ENCODE data around the gene WDR18.

The WDR18 gene
- total RNA-seq: 27.9 to 30.7 reads per million in 2 donors

- DNase-seq: peak; percentile 88
Observed at GRCh38 chr19:984165-984967, at the start of gene WDR18. Gene WDR18 (plus strand): TSS chr19:984345. CDS start chr19:984354, 9 bp downstream.

GRCh38 chr19:934865-935479, 49.2 kb upstream of the WDR18 start:
- no peak for DNase-seq

GRCh38 chr19:936175-936546, 48.0 kb upstream of the WDR18 start:
- DNase-seq: no peak

GRCh38 chr19:937259-937694, 46.9 kb upstream of the WDR18 start:
- no peak for DNase-seq

- DNase-seq: no peak
Observed at GRCh38 chr19:938233-938923, 45.8 kb upstream of the WDR18 start.

- DNase-seq: no peak
Observed at GRCh38 chr19:939439-939838, 44.7 kb upstream of the WDR18 start.

GRCh38 chr19:939922-940321, 44.2 kb upstream of the WDR18 start:
- DNase-seq: no peak

- DNase-seq: peak; percentile 84
Observed at GRCh38 chr19:940591-941291, 43.4 kb upstream of the WDR18 start.

GRCh38 chr19:941292-942132, 42.6 kb upstream of the WDR18 start:
- DNase-seq: no peak

- no peak for DNase-seq
Observed at GRCh38 chr19:942133-942645, 42.0 kb upstream of the WDR18 start.

GRCh38 chr19:943551-944170, 40.5 kb upstream of the WDR18 start:
- no peak for DNase-seq

- DNase-seq: no peak
Observed at GRCh38 chr19:944171-944567, 40.0 kb upstream of the WDR18 start.

- no peak for DNase-seq
Observed at GRCh38 chr19:944663-945241, 39.4 kb upstream of the WDR18 start.

GRCh38 chr19:945401-946252, 38.5 kb upstream of the WDR18 start:
- DNase-seq: no peak

- no peak for DNase-seq
Observed at GRCh38 chr19:947090-947706, 36.9 kb upstream of the WDR18 start.

GRCh38 chr19:947707-948539, 36.2 kb upstream of the WDR18 start:
- no peak for DNase-seq

- no peak for DNase-seq
Observed at GRCh38 chr19:948842-949496, 35.2 kb upstream of the WDR18 start.

All from activated gamma-delta T cell (primary cell).